ENCODE data around the gene AHRR. TPM values are rescaled to one million over a fixed set of nuclear protein-coding genes. Genes with fewer than 3 reads are reported as not detected.
A peak's percentile ranks its signal among the peaks of the same experiment; 100 is the strongest.

The AHRR gene
- total RNA-seq, 1 donor from 2014 or later = 11.3 TPM

- no peaks in the 10 kb centered on the region for H3K27me3 ChIP-seq
- DNase-seq = peak; percentile 59
- intact Hi-C loops (cut with DNase I) = no loop called here
Measured at GRCh38 chr5:377326-377981, 55.9 kb downstream of the AHRR start.

GRCh38 chr5:378301-378891 is 56.9 kb downstream of the AHRR start:
- no peaks in the 10 kb centered on the region for H3K9me3 ChIP-seq
- H3K27ac ChIP-seq = no peak overlapping the region
- intact Hi-C loops (cut with DNase I) = no loop called here
- no peak for ATAC-seq
- H3K4me1 ChIP-seq = peaks cover 6% of the 10 kb centered on the region
- no peak overlapping the region for H3K4me3 ChIP-seq
- H3K27me3 ChIP-seq = no peaks in the 10 kb centered on the region
- peak; percentile 41 for DNase-seq
- TF ChIP-seq CTCF (IDR thresholded peaks at IDR 0.05) = no peak
- no peaks in the 10 kb centered on the region for H3K36me3 ChIP-seq

More at GRCh38 chr5:377326-377981, 55.9 kb downstream of the AHRR start:
- TF ChIP-seq CTCF (IDR thresholded peaks at IDR 0.05) = no peak
- Histone ChIP-seq H3K36me3 (no peaks in the 10 kb centered on the region), H3K27ac (no peak overlapping the region), H3K9me3 (no peaks in the 10 kb centered on the region), H3K4me1 (peaks cover 15% of the 10 kb centered on the region), H3K4me3 (no peak overlapping the region)
- no peak for ATAC-seq

- intact Hi-C loops (cut with DNase I) = no loop called here
- no peak for TF ChIP-seq CTCF (IDR thresholded peaks at IDR 0.05)
- Histone ChIP-seq H3K4me1 (peaks cover 4% of the 10 kb centered on the region), H3K4me3 (no peak overlapping the region), H3K9me3 (no peaks in the 10 kb centered on the region), H3K36me3 (no peaks in the 10 kb centered on the region), H3K27me3 (no peaks in the 10 kb centered on the region), H3K27ac (no peak overlapping the region)
- no peak for ATAC-seq
- DNase-seq = peak; percentile 40
Measured at GRCh38 chr5:378976-379742, 57.6 kb downstream of the AHRR start.

- no peak for ATAC-seq
- Histone ChIP-seq H3K9me3 (no peaks in the 10 kb centered on the region), H3K4me1 (no peaks in the 10 kb centered on the region), H3K36me3 (no peaks in the 10 kb centered on the region), H3K4me3 (no peak overlapping the region), H3K27me3 (no peaks in the 10 kb centered on the region), H3K27ac (no peak overlapping the region)
- DNase-seq = peak; percentile 22
- intact Hi-C loops (cut with DNase I) = no loop called here
- no peak for TF ChIP-seq CTCF (IDR thresholded peaks at IDR 0.05)
Measured at GRCh38 chr5:380701-381309, 59.3 kb downstream of the AHRR start.

GRCh38 chr5:383066-383465 is 61.6 kb downstream of the AHRR start:
- no peaks in the 10 kb centered on the region for H3K27me3 ChIP-seq
- no peaks in the 10 kb centered on the region for H3K4me1 ChIP-seq
- intact Hi-C loops (cut with DNase I) = no loop called here
- no peaks in the 10 kb centered on the region for H3K36me3 ChIP-seq
- no peak for TF ChIP-seq CTCF (IDR thresholded peaks at IDR 0.05)
- DNase-seq (no peak), ATAC-seq (no peak)
- H3K9me3 ChIP-seq = no peaks in the 10 kb centered on the region
- no peak overlapping the region for H3K27ac ChIP-seq
- H3K4me3 ChIP-seq = no peak overlapping the region

All from upper lobe of right lung (tissue), 1 donor.